Measurements from ENCODE around the gene PDE7B. TPM values are rescaled to one million over a fixed set of nuclear protein-coding genes. Genes with fewer than 3 reads are reported as not detected.

The PDE7B gene
- polyA plus RNA-seq, 1 donor (not counting 4 experiments of a cell fraction or from before 2014, with no cell fraction given) = 0.01 TPM

DNA sequence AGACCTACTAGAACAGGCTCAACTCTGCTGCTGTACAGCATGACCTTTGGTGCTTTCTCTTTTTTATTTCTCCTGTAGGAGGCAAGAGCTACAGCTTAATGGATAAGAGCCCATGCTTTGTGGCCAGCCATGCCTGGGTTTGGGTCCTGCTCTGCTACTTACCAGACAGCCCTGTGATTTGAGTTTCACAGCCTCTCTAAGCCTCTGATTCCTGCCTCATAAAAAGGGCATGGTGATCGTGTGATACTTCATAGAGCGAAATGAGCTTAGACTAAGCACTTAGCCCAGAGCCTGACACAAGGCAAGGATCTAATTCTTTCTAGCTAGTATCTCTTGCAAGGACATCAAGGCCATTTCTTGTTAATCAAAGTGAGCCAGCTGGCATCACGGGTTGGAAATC is 19.3 kb upstream of the PDE7B start:
- DNase-seq (ENCODE audit: low read depth, low spot score) = no peak
- no peaks in the 10 kb centered on the region for H4K20me1 ChIP-seq (ENCODE audit: control insufficient read depth, extremely low read depth, insufficient read depth, low read length)
- no peaks in the 10 kb centered on the region for H3K4me1 ChIP-seq (ENCODE audit: control insufficient read depth, extremely low read depth, insufficient read depth, low read length)
- no peaks in the 10 kb centered on the region for H3K9me1 ChIP-seq (ENCODE audit: control insufficient read depth, extremely low read depth, insufficient read depth, low read length)
- TF ChIP-seq, protein P1, sequence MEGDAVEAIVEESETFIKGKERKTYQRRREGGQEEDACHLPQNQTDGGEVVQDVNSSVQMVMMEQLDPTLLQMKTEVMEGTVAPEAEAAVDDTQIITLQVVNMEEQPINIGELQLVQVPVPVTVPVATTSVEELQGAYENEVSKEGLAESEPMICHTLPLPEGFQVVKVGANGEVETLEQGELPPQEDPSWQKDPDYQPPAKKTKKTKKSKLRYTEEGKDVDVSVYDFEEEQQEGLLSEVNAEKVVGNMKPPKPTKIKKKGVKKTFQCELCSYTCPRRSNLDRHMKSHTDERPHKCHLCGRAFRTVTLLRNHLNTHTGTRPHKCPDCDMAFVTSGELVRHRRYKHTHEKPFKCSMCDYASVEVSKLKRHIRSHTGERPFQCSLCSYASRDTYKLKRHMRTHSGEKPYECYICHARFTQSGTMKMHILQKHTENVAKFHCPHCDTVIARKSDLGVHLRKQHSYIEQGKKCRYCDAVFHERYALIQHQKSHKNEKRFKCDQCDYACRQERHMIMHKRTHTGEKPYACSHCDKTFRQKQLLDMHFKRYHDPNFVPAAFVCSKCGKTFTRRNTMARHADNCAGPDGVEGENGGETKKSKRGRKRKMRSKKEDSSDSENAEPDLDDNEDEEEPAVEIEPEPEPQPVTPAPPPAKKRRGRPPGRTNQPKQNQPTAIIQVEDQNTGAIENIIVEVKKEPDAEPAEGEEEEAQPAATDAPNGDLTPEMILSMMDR (optimal IDR thresholded peaks at IDR 0.05 in 1 of 3, IDR thresholded peaks at IDR 0.05 in 1 of 3, conservative IDR thresholded peaks at IDR 0.05 in 1 of 3; ENCODE audit: extremely low read depth in 1 of 3, insufficient read depth in 2 of 3, low read length in 3 of 3) = no peak
- no peak for TF ChIP-seq EZH2 (IDR thresholded peaks at IDR 0.05; ENCODE audit: low read length)
- H3K9ac ChIP-seq (ENCODE audit: control insufficient read depth, extremely low read depth, insufficient read depth, low read length) = no peak overlapping the region
- no peaks in the 10 kb centered on the region for H3K27me3 ChIP-seq (ENCODE audit: control insufficient read depth, extremely low read depth, insufficient read depth, low read length)
- no peak for FAIRE-seq
- no peak overlapping the region for H3K4me2 ChIP-seq (ENCODE audit: control insufficient read depth, extremely low read depth, insufficient read depth, low read depth, low read length)
- no peaks in the 10 kb centered on the region for H3K79me2 ChIP-seq (ENCODE audit: control insufficient read depth, insufficient read depth, low read length)
- H2AFZ ChIP-seq (ENCODE audit: control insufficient read depth, low read length) = no peak overlapping the region
- H3K27ac ChIP-seq (ENCODE audit: control insufficient read depth, insufficient read depth, low read length) = no peak overlapping the region
- H3K36me3 ChIP-seq (ENCODE audit: control insufficient read depth in 2 of 2, extremely low read depth in 1 of 2, insufficient read depth in 2 of 2, low read length in 2 of 2) = no peaks in the 10 kb centered on the region
- dilution Hi-C loops (cut with MboI; ENCODE audit: extremely low pct_ligation_motif_present, low sequenced_read_pairs) = no loop called here
- no peaks in the 10 kb centered on the region for H3K9me3 ChIP-seq (ENCODE audit: control insufficient read depth, low read depth, low read length)
- no peak overlapping the region for H3K4me3 ChIP-seq (ENCODE audit: control insufficient read depth in 2 of 3, extremely low read depth in 1 of 3, insufficient read depth in 2 of 3, low read depth in 1 of 3, low read length in 3 of 3)

DNA sequence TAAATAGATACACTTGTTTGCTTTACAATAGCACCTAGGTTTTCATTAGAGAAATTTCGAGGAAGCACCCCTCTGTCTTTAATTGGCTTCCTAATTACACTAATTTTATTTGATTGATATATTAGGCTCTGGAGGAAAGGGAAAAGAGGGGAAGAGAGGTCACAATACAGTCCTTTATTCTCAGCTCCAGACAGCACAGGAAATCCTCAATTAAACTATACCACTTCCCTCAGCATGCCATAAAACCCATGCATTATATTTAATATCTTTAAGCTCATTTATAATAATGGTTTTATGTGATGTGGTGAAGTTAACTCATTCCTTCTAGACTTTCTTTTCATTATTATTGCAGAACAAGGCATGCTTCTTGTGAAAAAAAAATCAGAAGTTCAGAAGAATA is 17.7 kb upstream of the PDE7B start:
- TF ChIP-seq EZH2 (IDR thresholded peaks at IDR 0.05; ENCODE audit: low read length) = no peak
- TF ChIP-seq, protein P1 (optimal IDR thresholded peaks at IDR 0.05 in 1 of 3, IDR thresholded peaks at IDR 0.05 in 1 of 3, conservative IDR thresholded peaks at IDR 0.05 in 1 of 3; ENCODE audit: extremely low read depth in 1 of 3, insufficient read depth in 2 of 3, low read length in 3 of 3) = no peak
- dilution Hi-C loops (cut with MboI; ENCODE audit: extremely low pct_ligation_motif_present, low sequenced_read_pairs) = no loop called here
- Histone ChIP-seq H3K4me2 (ENCODE audit: control insufficient read depth, extremely low read depth, insufficient read depth, low read depth, low read length) (no peak overlapping the region), H4K20me1 (ENCODE audit: control insufficient read depth, extremely low read depth, insufficient read depth, low read length) (no peaks in the 10 kb centered on the region), H3K9me1 (ENCODE audit: control insufficient read depth, extremely low read depth, insufficient read depth, low read length) (no peaks in the 10 kb centered on the region), H3K9me3 (ENCODE audit: control insufficient read depth, low read depth, low read length) (no peaks in the 10 kb centered on the region), H3K9ac (ENCODE audit: control insufficient read depth, extremely low read depth, insufficient read depth, low read length) (no peak overlapping the region), H3K4me3 (ENCODE audit: control insufficient read depth in 2 of 3, extremely low read depth in 1 of 3, insufficient read depth in 2 of 3, low read depth in 1 of 3, low read length in 3 of 3) (no peak overlapping the region), H2AFZ (ENCODE audit: control insufficient read depth, low read length) (no peak overlapping the region), H3K79me2 (ENCODE audit: control insufficient read depth, insufficient read depth, low read length) (no peaks in the 10 kb centered on the region), H3K4me1 (ENCODE audit: control insufficient read depth, extremely low read depth, insufficient read depth, low read length) (no peaks in the 10 kb centered on the region), H3K36me3 (ENCODE audit: control insufficient read depth in 2 of 2, extremely low read depth in 1 of 2, insufficient read depth in 2 of 2, low read length in 2 of 2) (no peaks in the 10 kb centered on the region), H3K27me3 (ENCODE audit: control insufficient read depth, extremely low read depth, insufficient read depth, low read length) (no peaks in the 10 kb centered on the region), H3K27ac (ENCODE audit: control insufficient read depth, insufficient read depth, low read length) (no peak overlapping the region)
- FAIRE-seq = no peak
- no peak for DNase-seq (ENCODE audit: low read depth, low spot score)
